GM18508 (cell line): ENCODE measurements around the gene ELP1.

Source experiments
- ATAC-seq: cut with Tn5 transposase; IDR thresholded peaks from one replicate; pipeline ENCODE4 v1.9.1; 2021; ENCODE audit warnings: moderate number of reproducible peaks; ENCODE audit not compliant: insufficient read depth, unreplicated experiment

The ELP1 gene

DNA sequence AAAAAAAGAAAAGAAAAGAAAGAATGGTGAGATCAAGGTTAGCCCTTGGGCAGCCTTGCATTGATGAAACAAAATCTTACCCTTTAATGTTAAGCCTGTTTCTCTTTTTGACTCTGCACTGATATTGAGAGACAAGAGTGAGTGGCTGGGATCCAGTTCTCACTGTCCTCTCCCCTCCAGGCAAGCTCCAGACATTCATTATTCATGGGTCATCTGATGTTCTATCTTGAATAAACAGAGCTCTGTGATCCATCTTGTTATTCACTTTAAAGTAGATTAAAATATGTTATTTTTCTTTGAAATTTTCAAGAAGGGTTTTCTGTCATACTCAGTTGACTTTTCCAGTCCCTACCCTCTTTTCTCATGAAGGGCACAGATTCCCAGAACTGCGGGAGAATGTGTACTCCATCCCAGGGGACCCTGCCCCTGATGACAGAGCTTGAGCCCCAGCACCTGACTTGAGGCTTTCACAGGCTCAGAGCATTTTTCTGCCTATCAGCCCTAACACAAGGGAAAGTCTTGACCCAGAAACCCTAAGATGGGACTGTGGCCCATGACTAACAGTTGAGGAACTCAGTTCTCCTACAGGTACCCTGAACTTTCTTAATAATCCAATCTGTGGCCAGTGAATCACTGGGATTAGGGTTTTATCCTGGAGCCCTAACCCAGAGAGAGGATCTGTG, 102.3 kb downstream of the ELP1 start:
- ATAC-seq: no peak

DNA sequence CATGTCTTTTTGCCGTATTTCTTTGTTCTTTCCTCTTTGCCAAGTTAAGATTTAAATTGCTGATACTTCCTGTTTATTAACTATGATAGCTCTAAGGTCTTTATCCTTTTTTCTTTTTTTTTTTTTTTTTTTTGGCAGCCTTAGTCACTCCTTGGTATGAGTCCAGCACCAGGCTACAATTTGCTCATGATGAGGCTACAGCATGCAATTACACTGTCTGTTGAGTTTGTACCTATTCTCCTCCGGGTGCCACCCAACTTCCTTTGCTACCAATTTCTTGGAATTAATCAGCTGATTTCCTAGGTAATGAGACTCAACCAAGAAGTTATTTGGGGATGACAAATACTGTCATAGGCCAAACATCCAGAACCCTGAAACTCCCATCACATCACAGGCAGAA, 103.7 kb downstream of the ELP1 start:
- no peak for ATAC-seq

- ATAC-seq: no peak
These were observed 110.1 kb downstream of the ELP1 start for GRCh38 chr9:108823829-108824228.
